T-helper 1 cell treated with Interleukin-12 subunit alpha and Interleukin-12 subunit beta and Interleukin-4 antibody, amounts not matched to agents 30 μg/mL and 1 μg/mL, for 36 hours (primary cell): ENCODE measurements around the gene PRL.

ENCODE experiments used
- H3K27ac Mint-ChIP-seq: one replicate; pipeline ENCODE4 v1.8.0; 2021; ENCODE audit warnings: mild to moderate bottlenecking, mixed read lengths
- H3K27me3 Mint-ChIP-seq: one replicate; pipeline ENCODE4 v1.8.0; 2021; ENCODE audit warnings: low read depth, mixed read lengths
- H3K36me3 Mint-ChIP-seq: one replicate; pipeline ENCODE4 v1.8.0; 2021; ENCODE audit warnings: low read depth, mixed read lengths
- H3K4me1 Mint-ChIP-seq: one replicate; pipeline ENCODE4 v1.8.0; 2021; ENCODE audit warnings: low read depth, mixed read lengths
- H3K4me3 Mint-ChIP-seq: one replicate; pipeline ENCODE4 v1.8.0; 2021; ENCODE audit warnings: mild to moderate bottlenecking, moderate library complexity, mixed read lengths
- H3K9me3 Mint-ChIP-seq: one replicate; pipeline ENCODE4 v1.8.0; 2021; ENCODE audit warnings: mixed read lengths

The PRL gene

DNA sequence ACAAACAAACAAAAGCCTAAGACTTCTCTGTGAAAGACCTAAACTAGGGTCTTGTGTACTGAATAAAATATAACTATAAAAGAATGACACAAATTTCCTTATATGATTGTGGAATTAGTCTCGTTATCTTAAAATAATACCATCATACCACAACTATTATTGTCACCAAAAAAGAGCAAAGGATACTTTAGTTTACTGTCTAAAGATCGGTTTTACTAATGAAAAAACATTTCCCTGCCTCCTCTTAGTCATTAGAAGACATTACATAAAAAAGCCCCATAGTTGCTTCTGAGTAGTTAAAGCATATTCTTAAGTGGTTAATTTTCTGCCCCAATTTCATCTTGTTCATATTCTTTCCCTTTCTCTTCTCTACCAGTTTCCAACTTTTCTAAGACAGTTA is 33.1 kb downstream of the PRL start:
- no peak overlapping the region for H3K27ac Mint-ChIP-seq
- no peaks in the 10 kb centered on the region for H3K9me3 Mint-ChIP-seq
- H3K36me3 Mint-ChIP-seq: no peaks in the 10 kb centered on the region
- H3K27me3 Mint-ChIP-seq: no peaks in the 10 kb centered on the region
- H3K4me3 Mint-ChIP-seq: no peak overlapping the region
- H3K4me1 Mint-ChIP-seq: no peaks in the 10 kb centered on the region

GRCh38 chr6:22254886-22255285 is 42.0 kb downstream of the PRL start:
- Mint-ChIP-seq H3K27ac (no peak overlapping the region), H3K27me3 (no peaks in the 10 kb centered on the region), H3K36me3 (no peaks in the 10 kb centered on the region), H3K4me1 (no peaks in the 10 kb centered on the region), H3K9me3 (no peaks in the 10 kb centered on the region), H3K4me3 (no peak overlapping the region)

DNA sequence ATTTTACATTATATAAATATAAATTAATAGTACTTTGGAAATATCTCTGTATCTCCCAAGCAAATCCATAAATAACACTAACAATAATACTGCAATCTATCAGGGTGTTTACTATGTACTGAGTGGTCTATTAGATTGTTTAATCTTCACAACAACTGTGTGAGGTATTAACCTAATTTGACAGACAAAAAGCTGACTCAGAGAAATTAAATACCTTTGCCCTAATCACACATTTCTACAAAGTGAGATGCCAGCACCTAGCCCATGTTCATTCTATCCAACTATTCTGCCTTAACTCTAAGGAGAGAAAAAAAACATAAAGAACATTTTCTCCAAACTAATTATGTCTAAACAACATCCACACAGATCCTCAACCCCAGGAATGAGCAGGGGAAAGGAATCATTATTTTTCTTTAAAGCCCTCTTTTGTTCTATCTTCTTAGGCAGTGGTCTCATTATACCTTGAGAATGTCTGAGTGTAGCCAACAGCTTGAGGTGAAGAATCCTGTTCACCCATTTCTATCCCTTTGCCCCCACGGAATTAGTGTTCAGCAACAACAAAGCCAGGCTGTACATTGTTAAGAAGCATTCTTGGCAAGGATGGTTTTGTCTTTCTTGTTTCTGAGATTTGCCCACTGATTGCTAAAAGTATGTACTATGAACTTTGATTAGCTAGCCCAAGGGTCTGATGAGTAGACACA is 42.7 kb downstream of the PRL start:
- H3K9me3 Mint-ChIP-seq: no peaks in the 10 kb centered on the region
- no peak overlapping the region for H3K27ac Mint-ChIP-seq
- no peak overlapping the region for H3K4me3 Mint-ChIP-seq
- H3K27me3 Mint-ChIP-seq: no peaks in the 10 kb centered on the region
- H3K36me3 Mint-ChIP-seq: no peaks in the 10 kb centered on the region
- H3K4me1 Mint-ChIP-seq: no peaks in the 10 kb centered on the region

- Mint-ChIP-seq H3K4me1 (peaks cover 2% of the 10 kb centered on the region), H3K36me3 (no peaks in the 10 kb centered on the region), H3K27me3 (no peaks in the 10 kb centered on the region), H3K4me3 (no peak overlapping the region), H3K9me3 (no peaks in the 10 kb centered on the region), H3K27ac (no peak overlapping the region)
These were observed 45.5 kb downstream of the PRL start for GRCh38 chr6:22251348-22251747.

GRCh38 chr6:22250486-22250885 is 46.4 kb downstream of the PRL start:
- no peaks in the 10 kb centered on the region for H3K27me3 Mint-ChIP-seq
- no peaks in the 10 kb centered on the region for H3K36me3 Mint-ChIP-seq
- H3K27ac Mint-ChIP-seq: no peak overlapping the region
- no peak overlapping the region for H3K4me3 Mint-ChIP-seq
- peaks cover 2% of the 10 kb centered on the region for H3K4me1 Mint-ChIP-seq
- H3K9me3 Mint-ChIP-seq: no peaks in the 10 kb centered on the region

GRCh38 chr6:22249711-22250350 is 47.0 kb downstream of the PRL start:
- Mint-ChIP-seq H3K36me3 (no peaks in the 10 kb centered on the region), H3K27me3 (no peaks in the 10 kb centered on the region), H3K4me1 (peaks cover 2% of the 10 kb centered on the region), H3K27ac (no peak overlapping the region), H3K9me3 (no peaks in the 10 kb centered on the region), H3K4me3 (no peak overlapping the region)

DNA sequence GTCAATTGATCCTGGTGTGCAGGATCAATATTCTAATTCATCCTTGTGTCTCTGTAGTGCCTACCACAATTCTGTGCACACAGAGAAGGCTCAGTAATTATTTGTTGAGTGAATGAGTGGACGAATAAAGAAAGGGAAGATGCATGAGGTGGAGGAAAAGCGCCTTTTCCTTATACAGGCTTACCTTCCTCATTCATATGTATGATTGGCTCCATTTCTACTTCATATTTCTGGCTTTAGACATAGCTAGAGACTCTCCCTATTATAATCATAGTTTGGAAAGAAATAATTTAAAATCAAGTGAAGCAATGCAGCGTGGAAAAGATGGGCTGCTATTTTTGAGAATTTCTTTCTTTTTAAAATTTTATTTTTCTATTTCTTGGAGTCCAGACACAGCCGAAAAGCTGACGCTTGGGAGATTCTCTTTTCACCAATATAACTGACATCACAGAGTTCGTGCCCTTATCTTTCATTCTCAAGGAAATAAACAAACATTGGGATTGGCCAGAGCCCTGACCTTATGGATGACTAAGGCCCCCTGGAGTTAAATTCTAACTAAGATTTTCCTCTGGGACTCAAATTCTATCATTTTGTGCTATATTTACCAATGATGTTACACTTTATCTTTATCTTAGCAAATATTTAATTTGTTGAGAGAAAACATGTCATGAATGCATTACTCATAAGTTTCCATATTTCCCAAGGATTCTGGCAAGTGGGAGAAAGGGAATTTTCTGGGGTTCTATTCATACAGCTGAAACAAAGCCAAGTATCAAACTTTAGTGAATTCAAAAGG is 48.1 kb downstream of the PRL start:
- Mint-ChIP-seq H3K27ac (no peak overlapping the region), H3K4me3 (no peak overlapping the region), H3K27me3 (no peaks in the 10 kb centered on the region), H3K36me3 (no peaks in the 10 kb centered on the region), H3K9me3 (no peaks in the 10 kb centered on the region), H3K4me1 (peaks cover 2% of the 10 kb centered on the region)

DNA sequence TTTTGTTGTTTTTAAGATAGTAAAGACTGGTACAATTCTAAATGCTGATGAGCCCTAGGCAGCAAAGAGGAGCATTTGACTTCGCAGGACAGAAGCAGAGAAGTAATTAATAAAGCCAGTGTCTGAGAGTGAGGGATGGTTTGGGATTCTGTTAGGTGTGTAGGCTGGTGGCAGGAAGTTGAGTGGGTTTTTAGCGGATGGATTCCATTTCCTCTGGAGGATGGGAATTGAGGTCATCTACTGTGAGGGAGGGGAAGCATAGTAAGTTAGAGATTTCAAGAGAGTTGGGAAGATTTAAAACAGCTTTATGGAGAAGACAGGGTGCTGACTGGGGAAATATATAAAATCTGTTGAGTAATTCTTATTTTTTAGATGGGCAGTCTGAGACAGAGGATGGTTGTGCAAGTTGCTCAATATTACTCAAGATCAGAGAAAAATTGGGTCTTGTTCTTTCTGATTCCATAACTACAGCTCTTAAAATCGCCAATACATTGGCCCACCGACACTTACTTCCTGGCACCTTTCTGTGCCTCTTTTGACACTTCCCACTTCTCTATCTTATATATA is 48.8 kb downstream of the PRL start:
- Mint-ChIP-seq H3K4me3 (no peak overlapping the region), H3K4me1 (peaks cover 2% of the 10 kb centered on the region), H3K27me3 (no peaks in the 10 kb centered on the region), H3K27ac (no peak overlapping the region), H3K9me3 (no peaks in the 10 kb centered on the region), H3K36me3 (no peaks in the 10 kb centered on the region)

DNA sequence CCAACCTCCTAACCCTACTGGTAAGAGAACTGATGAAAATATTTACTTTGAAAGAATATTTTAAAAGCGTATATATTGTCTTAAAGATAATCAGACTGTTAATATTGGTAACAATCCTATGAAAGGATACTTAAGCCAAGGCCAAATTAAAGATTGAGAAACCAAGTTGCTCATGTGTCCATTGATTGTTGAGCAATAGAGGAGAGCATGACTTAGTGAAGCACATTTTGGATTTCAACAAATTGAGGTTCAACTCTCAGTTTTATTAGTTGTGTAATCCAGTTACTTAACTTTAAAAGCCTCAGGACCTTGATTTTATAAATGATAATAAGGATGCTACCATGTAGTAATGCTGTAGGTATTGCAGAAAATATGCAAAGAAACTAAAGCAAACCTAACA is 56.8 kb downstream of the PRL start:
- peaks cover 4% of the 10 kb centered on the region for H3K9me3 Mint-ChIP-seq
- H3K36me3 Mint-ChIP-seq: no peaks in the 10 kb centered on the region
- no peaks in the 10 kb centered on the region for H3K4me1 Mint-ChIP-seq
- no peak overlapping the region for H3K4me3 Mint-ChIP-seq
- no peak overlapping the region for H3K27ac Mint-ChIP-seq
- H3K27me3 Mint-ChIP-seq: no peaks in the 10 kb centered on the region

DNA sequence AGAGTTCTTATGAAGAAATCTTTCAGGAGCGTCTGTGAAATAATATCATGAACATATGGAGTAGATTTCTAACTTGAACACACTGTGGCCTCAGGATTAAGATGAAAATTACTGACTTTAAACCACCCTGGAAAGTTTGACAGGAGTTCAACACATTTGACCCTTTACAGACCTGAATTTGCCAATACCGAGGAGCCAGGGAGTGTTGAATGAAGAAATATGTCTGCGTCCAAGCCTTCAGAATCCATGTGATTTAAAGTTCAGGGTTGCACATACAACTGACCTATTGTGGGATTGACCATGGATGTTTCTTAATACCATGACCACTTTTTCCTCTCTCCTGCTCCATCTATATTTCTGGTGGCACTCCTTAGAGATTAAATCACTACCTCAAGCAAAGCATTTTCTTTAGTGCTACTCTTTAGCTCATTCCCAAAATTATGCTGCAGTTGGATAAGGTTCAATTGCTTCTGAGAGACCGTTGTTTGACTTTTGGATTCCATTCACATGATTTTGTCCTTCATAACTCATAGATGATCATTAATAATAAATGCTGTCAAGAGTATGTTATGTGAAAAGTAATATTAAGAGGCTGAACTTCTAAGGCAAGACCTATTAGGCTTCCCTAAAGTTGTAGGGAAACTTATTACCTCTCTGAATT is 57.4 kb downstream of the PRL start:
- Mint-ChIP-seq H3K4me3 (no peak overlapping the region), H3K4me1 (no peaks in the 10 kb centered on the region), H3K27me3 (no peaks in the 10 kb centered on the region), H3K9me3 (peaks cover 4% of the 10 kb centered on the region), H3K27ac (no peak overlapping the region), H3K36me3 (no peaks in the 10 kb centered on the region)

DNA sequence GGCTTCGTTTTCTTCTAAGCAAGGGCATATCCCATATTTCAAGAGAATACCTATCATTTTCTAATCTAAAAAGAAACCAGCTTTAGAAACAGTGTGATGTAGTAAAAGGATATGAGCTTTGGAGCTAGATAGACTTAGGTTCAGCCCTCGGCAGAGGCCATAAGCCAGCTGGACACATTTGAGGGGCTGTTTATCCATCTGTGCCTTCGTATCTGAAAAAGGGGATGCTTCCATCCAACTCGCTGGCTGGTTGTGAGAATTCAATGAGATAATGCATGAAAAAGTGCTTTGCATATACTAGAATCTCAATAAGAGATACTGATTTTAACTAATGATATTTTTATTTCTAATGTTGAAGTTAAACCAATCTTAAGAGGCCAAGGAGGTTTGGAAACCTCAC is 58.0 kb downstream of the PRL start:
- Mint-ChIP-seq H3K9me3 (peaks cover 4% of the 10 kb centered on the region), H3K4me1 (no peaks in the 10 kb centered on the region), H3K27me3 (no peaks in the 10 kb centered on the region), H3K36me3 (no peaks in the 10 kb centered on the region), H3K4me3 (no peak overlapping the region), H3K27ac (no peak overlapping the region)

DNA sequence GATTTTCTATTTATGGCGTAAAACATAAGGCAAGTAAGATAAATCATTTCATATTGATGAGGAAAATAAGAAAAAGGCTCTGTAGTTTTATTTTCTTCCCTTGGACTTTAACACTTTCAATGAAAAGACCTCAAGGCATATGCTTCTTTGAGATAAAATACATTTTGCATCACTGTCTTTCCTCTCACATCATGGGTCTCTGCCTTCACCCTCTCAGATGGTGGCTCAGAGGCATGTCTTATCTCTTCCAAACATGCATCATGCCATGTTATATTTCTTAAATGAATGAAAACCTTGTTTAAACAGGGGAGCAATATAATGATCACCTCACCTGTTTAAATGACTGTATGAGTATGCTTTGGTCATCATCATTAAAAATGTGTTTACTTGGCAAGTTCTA is 59.3 kb downstream of the PRL start:
- no peaks in the 10 kb centered on the region for H3K4me1 Mint-ChIP-seq
- H3K36me3 Mint-ChIP-seq: no peaks in the 10 kb centered on the region
- H3K4me3 Mint-ChIP-seq: no peak overlapping the region
- H3K27me3 Mint-ChIP-seq: no peaks in the 10 kb centered on the region
- no peaks in the 10 kb centered on the region for H3K9me3 Mint-ChIP-seq
- no peak overlapping the region for H3K27ac Mint-ChIP-seq
